Measurements from ENCODE around the gene ERH. TPM values are rescaled to one million over a fixed set of nuclear protein-coding genes. Genes with fewer than 3 reads are reported as not detected.

Gene ERH
- total and polyA plus RNA-seq, 10 of the 15 experiments (the other 5 are each of a cell fraction or from before 2014, with no cell fraction given) = 255 to 852 (median 382) TPM

DNA sequence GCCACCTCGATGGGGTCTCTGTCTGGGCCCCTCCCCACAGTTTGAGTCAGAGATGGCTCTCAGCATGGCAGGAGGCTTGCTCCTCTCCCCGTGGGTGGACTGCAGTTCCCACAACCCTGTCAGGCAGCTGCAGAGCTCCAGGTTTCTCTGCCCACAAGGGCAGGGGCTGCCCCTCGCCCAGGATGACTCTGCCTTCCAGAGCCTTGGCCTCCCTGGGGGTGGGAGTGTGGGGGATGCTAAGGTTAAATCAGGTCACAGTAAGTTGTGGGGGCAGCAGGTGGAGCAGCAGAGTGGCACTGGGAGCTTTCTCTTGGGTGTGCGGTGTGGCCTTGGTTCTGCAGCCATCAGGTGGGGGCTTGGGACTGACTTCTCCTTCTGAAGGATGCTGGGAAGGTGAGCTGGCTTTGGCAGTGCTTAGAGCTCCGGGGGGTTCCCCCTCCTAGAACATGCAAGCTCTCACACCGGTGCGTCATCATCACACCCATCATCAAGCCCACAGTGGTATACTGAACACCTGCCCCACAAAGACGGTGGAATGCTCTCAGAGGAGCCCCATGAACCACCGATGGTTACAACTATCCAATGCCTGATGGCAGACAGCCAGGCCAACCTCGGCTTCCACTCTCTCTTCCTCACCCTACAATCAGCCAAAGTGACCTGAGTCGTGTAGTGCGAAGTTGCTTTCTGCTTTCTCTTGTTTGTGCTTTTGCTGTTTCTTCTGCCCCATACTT is 39.7 kb downstream of the ERH start:
- ChIA-PET RAD21 (ENCODE audit: unreplicated experiment) (interaction anchor here (0.8 to 11.5 kb wide), 5 partner anchors 15 to 115 kb away, joined by 3 to 143 read pairs (median 4); partner anchors contain the start of genes ERH and SLC39A9), SMC1A (ENCODE audit: uncharacterized antibody, unreplicated experiment) (interaction anchor here (0.7 to 4.0 kb wide), 7 partner anchors 11 to 101 kb away, joined by 3 to 24 read pairs (median 6); partner anchors contain the start of genes ERH and SLC39A9), POLR2A (interaction anchor here (0.5 to 9.1 kb wide), 8 partner anchors 8 to 218 kb away, joined by 3 to 100 read pairs (median 4); partner anchors contain the start of genes ERH and SLC39A9), CTCF (interaction anchor here (0.7 to 2.4 kb wide), 9 partner anchors 8 to 460 kb away, joined by 3 to 15 read pairs (median 3); no protein-coding TSS in a partner anchor)
- no peak for FAIRE-seq
- Histone ChIP-seq H3K79me2 (ENCODE audit: control insufficient read depth, insufficient read depth, low read length) (no peaks in the 10 kb centered on the region), H4K20me1 (ENCODE audit: control insufficient read depth, insufficient read depth) (no peaks in the 10 kb centered on the region), H3K4me3 (no peak overlapping the region), H3K9me3 (replicated peaks; ENCODE audit: control insufficient read depth, insufficient read depth, low read length) (no peaks in the 10 kb centered on the region), H3K27me3 (replicated peaks in 1 of 2; ENCODE audit: control insufficient read depth in 2 of 2, insufficient read depth in 2 of 2, low read length in 1 of 2) (no peaks in the 10 kb centered on the region), H3K9ac (ENCODE audit: control insufficient read depth, insufficient read depth, low read length) (no peak overlapping the region; the same call in 1 of the 2 replicates), H3K27ac (ENCODE audit: control insufficient read depth, insufficient read depth) (0 out of 2 replicates have a peak overlapping the region, but pooled peaks have one; percentile 12), H3K4me2 (ENCODE audit: control insufficient read depth, insufficient read depth) (0 out of 2 replicates have a peak overlapping the region, but pooled peaks have one; percentile 34), H3K4me1 (ENCODE audit: control insufficient read depth, insufficient read depth, low read length) (peaks cover 44% of the 10 kb centered on the region), H2AFZ (ENCODE audit: control insufficient read depth, low read depth, low read length) (peak overlapping the region; percentile 54), H3K36me3 (ENCODE audit: control insufficient read depth in 2 of 2, insufficient read depth in 2 of 2, low read length in 1 of 2) (no peaks in the 10 kb centered on the region)
- in situ Hi-C loops (cut with MboI) = no loop called here
- ATAC-seq = peak; percentile 42
- WGBS (ENCODE audit: insufficient coverage, insufficient replicate concordance, low lambda C conversion rate, missing lambda C conversion rate) = 33% methylated on average over 12 of the region's 12 CpGs
- no TSS peak for BruUV-seq (replicated peaks)
- intact Hi-C loops (cut with micrococcal nuclease; ENCODE audit: unreplicated experiment) = loop anchor here (5.0 kb wide), 1 partner anchor 104 kb away; no protein-coding TSS in a partner anchor
- no peak for DNase-seq (ENCODE audit: low read depth, low spot score)
- TF ChIP-seq ATF7 (IDR thresholded peaks at IDR 0.05; ENCODE audit: low read depth) (peak; percentile 72), GATAD2B (conservative IDR thresholded peaks at IDR 0.05; ENCODE audit: low read depth) (peak; percentile 16; the same call in 1 of the 2 replicates), CREB1 (IDR thresholded peaks at IDR 0.05; ENCODE audit: low read depth) (0 out of 2 replicates have a peak, but pooled peaks have one; percentile 15), TCF12 (IDR thresholded peaks at IDR 0.05; ENCODE audit: low read depth, low read length) (peak; percentile 71; the same call in 1 of the 2 replicates), NR2C2 (IDR thresholded peaks at IDR 0.05; ENCODE audit: borderline replicate concordance, control insufficient read depth, insufficient read length, low read depth) (no peak), PAX8 (IDR thresholded peaks at IDR 0.05) (no peak), DPF2 (IDR thresholded peaks at IDR 0.05) (0 out of 2 replicates have a peak, but pooled peaks have one; percentile 32), POLR2AphosphoS5 (IDR thresholded peaks at IDR 0.05; ENCODE audit: low read length) (no peak)
- TF ChIP-seq, protein P1, sequence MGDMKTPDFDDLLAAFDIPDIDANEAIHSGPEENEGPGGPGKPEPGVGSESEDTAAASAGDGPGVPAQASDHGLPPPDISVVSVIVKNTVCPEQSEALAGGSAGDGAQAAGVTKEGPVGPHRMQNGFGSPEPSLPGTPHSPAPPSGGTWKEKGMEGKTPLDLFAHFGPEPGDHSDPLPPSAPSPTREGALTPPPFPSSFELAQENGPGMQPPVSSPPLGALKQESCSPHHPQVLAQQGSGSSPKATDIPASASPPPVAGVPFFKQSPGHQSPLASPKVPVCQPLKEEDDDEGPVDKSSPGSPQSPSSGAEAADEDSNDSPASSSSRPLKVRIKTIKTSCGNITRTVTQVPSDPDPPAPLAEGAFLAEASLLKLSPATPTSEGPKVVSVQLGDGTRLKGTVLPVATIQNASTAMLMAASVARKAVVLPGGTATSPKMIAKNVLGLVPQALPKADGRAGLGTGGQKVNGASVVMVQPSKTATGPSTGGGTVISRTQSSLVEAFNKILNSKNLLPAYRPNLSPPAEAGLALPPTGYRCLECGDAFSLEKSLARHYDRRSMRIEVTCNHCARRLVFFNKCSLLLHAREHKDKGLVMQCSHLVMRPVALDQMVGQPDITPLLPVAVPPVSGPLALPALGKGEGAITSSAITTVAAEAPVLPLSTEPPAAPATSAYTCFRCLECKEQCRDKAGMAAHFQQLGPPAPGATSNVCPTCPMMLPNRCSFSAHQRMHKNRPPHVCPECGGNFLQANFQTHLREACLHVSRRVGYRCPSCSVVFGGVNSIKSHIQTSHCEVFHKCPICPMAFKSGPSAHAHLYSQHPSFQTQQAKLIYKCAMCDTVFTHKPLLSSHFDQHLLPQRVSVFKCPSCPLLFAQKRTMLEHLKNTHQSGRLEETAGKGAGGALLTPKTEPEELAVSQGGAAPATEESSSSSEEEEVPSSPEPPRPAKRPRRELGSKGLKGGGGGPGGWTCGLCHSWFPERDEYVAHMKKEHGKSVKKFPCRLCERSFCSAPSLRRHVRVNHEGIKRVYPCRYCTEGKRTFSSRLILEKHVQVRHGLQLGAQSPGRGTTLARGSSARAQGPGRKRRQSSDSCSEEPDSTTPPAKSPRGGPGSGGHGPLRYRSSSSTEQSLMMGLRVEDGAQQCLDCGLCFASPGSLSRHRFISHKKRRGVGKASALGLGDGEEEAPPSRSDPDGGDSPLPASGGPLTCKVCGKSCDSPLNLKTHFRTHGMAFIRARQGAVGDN (IDR thresholded peaks at IDR 0.05) = peak; percentile 84
- TF ChIP-seq, protein P2, sequence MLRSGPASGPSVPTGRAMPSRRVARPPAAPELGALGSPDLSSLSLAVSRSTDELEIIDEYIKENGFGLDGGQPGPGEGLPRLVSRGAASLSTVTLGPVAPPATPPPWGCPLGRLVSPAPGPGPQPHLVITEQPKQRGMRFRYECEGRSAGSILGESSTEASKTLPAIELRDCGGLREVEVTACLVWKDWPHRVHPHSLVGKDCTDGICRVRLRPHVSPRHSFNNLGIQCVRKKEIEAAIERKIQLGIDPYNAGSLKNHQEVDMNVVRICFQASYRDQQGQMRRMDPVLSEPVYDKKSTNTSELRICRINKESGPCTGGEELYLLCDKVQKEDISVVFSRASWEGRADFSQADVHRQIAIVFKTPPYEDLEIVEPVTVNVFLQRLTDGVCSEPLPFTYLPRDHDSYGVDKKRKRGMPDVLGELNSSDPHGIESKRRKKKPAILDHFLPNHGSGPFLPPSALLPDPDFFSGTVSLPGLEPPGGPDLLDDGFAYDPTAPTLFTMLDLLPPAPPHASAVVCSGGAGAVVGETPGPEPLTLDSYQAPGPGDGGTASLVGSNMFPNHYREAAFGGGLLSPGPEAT (IDR thresholded peaks at IDR 0.05; ENCODE audit: low read depth) = 0 out of 2 replicates have a peak, but pooled peaks have one; percentile 20
- TF ChIP-seq, protein P3, sequence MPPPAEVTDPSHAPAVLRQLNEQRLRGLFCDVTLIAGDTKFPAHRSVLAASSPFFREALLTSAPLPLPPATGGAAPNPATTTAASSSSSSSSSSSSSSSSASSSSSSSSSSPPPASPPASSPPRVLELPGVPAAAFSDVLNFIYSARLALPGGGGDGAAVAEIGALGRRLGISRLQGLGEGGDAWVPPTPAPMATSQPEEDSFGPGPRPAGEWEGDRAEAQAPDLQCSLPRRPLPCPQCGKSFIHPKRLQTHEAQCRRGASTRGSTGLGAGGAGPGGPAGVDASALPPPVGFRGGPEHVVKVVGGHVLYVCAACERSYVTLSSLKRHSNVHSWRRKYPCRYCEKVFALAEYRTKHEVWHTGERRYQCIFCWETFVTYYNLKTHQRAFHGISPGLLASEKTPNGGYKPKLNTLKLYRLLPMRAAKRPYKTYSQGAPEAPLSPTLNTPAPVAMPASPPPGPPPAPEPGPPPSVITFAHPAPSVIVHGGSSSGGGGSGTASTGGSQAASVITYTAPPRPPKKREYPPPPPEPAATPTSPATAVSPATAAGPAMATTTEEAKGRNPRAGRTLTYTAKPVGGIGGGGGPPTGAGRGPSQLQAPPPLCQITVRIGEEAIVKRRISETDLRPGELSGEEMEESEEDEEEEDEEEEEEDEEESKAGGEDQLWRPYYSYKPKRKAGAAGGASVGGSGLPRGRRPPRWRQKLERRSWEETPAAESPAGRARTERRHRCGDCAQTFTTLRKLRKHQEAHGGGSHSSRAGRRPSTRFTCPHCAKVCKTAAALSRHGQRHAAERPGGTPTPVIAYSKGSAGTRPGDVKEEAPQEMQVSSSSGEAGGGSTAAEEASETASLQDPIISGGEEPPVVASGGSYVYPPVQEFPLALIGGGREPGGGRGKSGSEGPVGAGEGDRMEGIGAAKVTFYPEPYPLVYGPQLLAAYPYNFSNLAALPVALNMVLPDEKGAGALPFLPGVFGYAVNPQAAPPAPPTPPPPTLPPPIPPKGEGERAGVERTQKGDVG (CRISPR knock-in tag; IDR thresholded peaks at IDR 0.05) = no peak
